HG03571 (cell line): ENCODE data around the gene ZNF469.

ENCODE experiments used
- ATAC-seq: cut with Tn5 transposase; IDR thresholded peaks from one replicate; pipeline ENCODE4 v1.9.1; 2021; ENCODE audit not compliant: unreplicated experiment

The ZNF469 gene

DNA sequence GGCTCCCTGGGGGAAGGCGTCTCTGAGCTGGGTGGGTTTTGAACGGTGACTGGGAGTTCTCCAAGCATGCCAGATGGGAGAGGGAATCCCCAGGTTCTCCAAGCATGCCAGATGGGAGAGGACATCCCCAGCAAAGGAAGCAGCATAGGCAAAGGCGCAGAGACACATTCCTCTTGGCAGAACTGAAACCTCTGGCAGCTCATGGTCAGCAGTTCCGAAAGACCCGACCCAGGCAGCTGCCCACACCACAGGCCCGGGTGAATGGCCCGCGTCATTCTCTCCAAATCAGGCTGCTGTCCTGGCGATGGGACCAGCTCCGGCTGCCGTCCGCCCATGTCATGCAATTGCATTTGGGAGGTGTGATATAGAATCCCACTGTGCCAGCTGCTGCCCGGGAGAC is 8.0 kb downstream of the ZNF469 start:
- ATAC-seq, result no peak

DNA sequence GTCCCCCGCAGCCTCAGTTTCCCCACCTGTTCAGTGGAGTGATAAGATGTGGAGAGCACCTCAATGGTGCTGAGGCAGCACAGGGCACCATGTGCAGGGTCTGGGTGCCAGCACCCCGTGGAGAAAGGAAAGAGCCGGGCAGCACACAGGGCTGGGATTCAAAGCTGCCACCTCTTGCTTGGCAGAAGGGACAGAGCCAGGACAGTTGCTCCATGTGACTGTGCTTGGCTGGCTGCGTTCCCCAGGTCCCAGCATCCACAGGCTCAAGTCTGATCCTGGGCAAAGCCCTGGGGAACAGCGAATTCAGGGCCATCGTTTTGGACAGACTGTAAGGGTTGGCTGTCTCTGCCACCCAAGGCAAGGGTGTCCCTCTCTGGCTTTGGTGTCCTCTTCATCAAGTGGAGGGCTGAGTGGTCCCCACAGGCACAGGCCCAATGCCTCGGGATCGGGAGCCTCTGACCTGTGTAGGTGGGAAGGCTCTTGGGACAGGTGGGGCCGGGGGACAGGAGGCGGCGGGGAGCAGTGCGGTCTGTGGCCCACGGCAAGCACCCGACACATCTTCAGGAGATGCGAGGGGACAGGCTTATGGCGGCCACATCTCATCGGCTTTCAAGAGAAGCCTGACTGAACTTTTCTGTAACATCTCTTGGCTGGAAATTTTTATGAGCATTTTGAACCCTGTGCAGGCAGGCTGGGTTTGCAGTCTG is 8.5 kb downstream of the ZNF469 start:
- no peak for ATAC-seq

DNA sequence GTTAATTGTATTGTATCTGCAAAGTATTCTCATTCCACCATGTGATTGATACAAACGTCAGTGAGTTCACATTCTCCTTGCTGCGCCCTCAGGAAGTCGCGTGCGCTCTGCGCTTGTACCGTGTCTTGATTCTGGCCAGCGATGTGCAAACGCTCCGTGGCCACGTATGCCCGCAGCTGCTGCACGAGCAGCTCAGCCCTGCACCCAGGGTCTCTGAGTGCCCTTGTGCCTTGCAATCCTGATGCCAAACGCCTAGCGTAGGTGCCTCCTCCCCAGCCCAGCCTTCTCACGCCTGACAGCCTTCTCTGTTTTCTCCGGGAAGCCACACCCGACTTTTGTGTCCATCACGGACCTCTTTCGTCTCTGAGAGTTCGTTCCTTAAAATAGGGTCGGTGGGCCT is 9.4 kb downstream of the ZNF469 start:
- no peak for ATAC-seq

DNA sequence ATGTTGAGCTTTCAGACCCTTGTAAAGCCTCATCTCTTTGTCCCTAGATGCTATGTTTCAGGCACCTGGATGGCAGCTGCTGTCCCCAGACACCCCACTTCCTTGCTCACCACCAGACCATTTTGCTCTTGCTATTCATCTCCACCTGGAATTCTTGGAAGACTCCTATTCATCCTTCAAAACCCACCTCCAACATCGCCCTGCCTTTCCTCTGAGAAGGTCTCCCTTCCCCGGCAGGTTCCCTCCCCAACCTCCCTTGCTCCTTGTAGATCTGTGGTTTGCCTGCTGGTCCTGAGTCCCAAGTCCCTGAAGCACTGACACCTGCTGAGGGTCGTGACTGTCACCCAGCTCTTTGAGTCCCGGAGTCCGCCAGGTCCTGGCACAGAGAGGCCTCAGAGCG is 9.9 kb downstream of the ZNF469 start:
- ATAC-seq, result no peak

DNA sequence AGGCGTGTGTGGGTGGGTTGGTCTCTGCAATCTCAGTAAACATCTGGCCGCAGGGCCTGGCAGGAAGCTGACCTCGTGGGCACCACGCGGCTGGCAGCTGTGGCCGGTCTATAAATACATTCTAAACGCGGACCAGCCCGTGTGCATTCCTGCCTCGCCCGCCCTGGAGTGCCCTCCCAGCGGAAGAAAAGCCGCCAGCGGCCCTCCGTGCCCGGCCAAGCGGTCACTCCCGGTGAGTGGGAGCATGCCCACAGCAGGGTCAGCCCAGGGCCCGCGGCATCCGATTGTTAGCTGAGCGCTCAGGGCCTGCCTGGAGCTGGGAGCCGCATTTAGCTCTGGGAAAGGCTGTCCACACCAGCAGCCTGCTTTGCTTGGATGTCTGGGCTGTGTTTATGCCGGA is 10.3 kb downstream of the ZNF469 start:
- no peak for ATAC-seq

DNA sequence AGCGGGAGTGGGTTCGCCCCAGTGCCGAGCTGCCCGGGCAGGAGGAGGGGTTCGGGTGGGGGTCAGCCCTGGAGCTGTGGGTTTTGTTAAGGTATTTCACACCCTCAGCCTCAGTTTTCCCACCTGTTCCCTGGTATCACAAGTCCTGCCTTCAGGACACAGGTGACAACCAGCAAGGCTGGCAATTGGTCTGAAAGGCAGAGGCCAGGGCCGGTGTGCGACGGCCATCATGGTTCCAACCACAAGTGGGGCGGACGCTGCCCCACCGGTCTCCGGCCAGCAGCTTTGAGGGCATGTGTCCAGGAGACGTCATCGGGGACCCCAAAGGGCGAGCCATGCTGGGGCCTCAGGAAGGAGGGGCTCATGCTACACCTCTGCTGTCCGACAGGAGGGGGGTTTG is 10.8 kb downstream of the ZNF469 start:
- ATAC-seq, result no peak

DNA sequence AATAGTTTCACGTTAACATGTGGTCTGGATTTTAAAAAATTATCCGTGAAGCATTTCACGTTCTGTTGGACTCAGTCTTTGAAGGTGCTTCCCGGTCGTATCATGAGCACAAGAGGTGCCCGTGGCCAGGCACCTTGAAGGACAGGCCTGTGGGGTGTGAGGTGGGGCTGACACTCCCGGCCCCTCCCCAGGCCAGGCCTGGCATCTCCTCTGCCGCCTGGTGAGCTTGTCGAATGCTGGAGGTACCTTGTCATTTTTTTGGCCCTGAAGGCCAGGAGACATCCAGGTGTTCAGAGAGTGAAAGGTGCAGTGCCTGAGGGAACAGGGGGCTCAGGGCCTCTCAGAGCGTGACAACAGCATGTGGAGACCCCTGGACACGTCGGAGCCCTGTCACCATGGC is 11.7 kb downstream of the ZNF469 start:
- no peak for ATAC-seq

DNA sequence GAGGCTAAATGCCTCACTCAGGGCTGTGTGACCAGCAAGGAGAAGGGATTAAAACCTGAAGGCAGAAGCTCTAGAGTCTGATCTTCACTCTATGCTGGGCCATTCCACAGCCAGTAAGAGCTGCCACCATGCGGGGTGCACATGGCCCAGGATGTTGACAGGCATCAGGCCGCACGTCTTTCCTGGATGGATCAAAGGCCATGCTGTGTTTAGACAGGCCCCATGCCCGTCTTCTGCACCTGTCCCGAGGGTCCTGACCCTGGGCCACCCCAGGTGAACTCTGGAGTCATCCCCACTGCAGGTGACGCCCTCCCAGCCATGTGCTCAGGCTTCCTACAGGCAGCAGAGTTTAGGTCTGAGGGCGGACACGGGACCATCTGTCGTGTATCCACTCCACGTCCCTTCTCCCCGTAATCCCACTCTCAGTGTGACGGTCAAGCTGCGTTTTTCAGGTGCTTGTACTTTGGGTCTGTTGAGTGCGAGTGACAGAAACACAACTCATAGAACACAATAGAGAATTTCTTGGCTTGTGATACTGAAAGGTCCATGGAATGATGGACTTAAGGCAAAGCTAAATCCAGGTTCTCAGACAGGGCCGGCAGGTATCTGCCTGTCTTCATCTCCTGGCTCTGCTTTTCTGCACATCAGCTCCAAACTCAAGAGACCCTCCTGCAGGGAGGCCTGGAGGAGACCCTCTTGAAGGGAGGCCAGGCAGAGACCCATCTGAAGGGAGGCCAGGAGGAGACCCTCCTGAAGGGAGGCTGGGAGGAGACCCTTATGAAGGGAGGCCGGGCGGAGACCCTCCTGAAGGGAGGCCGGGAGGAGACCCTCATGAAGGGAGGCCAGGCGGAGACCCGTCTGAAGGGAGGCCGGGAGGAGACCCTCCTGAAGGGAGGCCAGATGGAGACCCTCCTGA is 13.2 kb downstream of the ZNF469 start:
- ATAC-seq, result no peak

DNA sequence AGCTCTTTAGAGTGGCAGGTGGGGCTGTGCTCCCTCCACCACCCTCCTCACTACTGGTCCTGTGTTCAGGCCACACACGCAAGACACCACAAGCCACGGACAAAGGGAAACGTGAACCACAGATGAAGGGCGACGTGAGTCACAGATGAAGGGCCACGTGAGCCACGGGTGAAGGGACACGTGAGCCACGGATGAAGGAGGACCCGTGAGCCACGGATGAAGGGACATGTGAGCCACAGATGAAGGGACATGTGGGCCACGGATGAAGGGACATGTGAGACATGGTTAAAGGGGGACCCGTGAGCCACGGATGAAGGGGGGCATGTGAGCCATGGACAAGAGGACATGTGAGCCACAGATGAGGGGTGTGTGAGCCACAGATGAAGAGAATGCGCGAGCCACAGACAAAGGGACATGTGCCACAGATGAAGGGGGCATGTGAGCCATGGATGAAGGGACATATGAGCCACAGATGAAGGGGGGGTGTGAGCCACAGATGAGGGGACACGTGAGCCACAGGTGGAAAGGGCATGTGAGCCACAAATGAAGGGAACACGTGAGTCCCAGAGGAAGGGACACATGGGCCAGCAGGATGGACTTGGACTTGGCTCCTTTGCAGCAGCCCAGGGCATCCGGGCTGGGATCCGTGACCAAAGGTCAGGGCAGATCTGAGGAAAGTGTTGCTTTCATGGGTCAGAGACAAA is 15.6 kb downstream of the ZNF469 start:
- no peak for ATAC-seq

DNA sequence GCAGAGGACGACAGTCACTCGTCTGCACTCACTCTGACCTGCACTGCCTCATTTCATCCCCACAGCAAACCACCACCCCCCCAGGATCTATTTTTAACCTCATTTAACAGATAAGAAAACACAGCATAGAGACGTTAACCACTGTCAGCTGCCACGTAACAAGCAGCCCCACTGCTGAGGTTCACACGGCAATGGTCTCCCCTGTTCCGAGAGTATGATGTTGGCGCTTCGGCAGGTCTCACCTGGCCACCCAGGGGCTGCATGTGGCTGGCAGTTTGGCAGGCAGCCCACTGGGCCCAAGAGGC is 16.1 kb downstream of the ZNF469 start:
- no peak for ATAC-seq

DNA sequence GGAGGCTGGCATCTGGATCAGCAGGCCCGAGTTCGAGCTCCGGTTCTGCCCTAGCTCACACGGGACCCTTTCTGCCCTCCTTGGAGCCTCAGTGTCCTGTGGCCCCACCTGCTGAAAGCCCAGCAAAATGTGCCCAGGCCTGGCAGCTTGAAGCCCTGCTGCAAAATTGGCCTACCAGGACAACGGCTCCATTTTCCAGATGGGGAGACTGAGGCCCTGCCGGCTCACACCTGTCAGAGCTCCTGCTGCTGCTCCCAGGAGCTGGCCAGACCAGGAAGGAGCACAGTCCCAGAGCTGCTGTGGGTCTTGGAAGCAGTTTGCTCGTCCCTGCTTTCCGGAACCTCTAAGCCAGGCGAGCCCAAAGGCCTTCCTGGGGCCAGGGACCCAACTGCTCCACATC is 17.4 kb downstream of the ZNF469 start:
- ATAC-seq, result no peak

DNA sequence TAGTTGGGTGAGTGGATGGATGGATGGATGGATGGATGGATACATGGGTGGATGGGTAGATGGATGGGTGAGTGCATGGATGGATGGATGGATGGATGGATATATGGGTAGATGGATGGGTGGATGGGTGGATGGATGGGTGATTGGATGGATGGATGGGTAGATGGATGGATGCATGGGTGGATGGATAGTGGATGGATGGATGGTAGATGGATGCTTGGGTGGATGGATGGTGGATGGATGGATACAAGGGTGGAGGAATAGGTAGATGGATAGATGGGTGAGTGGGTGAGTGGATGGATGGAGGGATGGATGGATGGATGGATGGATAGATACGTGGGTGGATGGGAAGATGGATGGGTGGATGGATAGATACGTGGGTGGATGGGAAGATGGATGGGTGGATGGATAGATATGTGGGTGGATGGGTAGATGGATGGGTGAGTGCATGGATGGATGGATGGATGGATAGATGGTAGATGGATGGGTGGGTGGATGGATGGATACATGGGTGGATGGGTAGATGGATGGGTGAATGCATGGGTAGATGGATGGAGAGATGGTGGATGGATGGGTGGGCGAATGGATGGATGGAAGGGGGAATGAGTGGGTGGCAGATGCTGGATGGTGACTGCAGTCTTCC is 19.0 kb downstream of the ZNF469 start:
- no peak for ATAC-seq

DNA sequence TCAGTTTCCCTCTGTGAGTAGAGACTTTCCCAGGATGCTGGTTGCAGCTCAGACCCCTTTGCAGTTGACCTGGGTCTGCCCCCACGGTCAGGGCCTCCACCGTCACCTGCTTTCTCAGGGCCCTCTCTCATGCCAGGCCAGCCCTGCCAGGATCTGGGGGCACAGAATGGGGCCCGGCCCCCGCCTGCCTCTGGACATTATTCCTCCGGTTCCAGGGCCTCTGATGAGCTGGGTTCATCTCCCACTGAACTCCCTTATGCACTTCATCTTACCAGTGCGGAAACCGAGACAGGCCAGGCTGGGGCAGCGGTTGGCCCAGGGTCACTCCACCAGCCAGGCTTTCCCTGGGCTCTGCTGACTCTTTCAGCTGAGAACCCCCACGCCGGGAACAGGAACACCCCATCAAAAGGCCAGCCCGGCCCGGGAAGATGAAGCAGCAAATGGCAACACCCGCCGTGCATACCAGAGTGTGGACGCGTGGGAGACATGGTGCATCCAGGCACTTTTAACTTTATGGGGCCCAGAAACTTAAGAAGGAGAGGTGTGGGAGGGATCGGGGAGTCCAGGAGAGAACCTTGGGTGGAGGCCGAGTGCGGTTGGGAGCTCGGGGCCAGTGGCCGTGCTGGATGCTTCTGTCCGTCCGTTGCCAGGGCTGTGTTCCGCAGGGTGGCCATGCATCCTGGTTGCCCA is 19.9 kb downstream of the ZNF469 start:
- no peak for ATAC-seq

DNA sequence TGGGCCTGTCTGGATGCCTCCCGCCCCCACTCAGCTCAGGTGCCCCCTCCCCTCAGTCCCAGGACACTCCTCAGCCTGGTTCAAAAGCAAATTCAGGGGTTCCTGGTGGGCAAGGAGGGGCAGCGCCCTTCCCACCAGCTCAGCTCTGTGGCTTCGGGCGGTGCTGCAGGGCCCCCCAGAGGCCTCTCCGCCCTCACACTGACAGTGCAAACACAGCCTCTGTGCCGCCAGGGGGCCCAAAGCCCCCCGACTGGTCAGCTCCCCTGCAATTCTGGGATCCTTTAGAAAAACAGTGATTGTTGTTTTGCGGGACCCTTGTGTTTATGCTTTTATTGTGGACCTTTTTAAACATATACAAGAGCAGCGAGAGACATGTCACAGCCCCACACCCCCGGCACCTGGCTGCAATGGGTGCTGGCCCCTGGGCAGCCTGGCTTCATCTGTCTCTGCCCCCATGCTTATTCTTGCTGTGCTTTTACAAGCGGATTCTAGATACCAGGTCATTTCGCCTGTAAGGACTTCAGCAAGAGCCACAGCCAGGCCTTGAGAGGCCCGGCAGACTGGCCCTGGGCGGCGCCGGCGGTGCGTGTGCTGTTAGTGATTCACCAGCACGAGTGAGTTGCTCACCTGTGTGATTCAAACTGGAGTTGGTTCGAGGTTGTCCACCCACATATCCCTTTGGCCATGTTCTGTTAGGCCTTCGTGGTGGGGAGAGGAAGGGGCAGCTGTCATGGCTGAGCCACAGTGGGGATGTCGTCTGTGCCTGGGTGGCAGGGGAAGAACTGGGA is 21.2 kb downstream of the ZNF469 start:
- ATAC-seq, result no peak

DNA sequence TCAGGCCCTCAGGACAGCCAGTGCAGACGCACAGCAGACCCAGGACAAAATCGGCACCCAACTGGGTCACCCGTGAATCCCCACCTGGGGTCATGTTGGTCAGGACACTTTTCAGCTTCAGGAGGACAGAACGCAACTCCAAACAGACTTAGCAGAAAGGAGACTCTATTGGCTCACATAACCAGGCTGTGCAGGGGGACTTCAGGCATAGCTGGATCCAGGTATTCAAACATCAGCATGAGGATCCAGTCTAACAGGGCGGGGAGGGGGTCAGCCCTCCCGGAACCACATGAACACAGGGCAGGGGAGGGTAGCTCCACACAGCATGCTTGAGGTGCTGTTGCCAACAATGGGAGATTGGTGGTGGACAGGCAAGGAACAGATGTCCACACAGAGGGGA is 22.0 kb downstream of the ZNF469 start:
- no peak for ATAC-seq

DNA sequence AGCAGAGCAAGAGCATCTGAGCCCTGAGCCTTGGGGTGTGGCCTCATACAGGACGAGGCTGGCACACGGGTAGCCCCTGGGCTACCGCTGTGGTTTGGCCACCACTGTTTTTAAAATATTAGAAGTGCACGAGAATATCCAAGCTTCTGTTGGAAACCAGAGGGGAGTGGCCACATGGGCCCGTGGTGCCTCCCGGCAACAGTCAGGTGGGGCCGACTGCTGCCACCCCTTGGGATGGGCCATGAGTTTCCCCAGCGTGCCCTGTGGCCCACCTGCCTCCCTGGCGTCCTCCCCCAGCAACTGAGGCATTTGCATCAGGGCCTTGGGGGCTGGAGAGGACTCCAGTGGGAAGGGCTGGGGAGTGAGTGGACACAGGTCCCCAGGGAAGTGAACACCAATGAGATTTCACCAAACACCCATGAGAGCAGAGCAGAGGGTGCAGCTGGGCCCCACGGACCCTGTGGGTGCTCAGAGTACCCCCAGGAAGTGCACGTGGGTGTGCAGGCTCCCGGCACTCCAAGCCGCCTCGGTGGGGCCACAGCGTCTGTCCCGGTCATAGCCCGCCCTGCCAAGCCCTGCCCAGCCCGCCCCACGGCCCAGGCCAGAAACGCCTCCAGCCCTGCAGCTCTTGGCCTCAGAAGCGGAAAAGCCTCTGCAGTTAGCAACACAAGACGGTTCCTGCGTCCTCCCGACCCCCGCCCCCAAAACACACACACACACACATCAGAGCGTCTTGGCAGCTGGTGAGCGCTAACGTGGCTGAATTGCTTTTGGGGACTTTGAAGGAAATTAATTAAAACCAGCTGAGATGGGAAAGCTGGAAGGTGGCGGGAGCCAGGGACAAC is 22.7 kb downstream of the ZNF469 start:
- ATAC-seq, result no peak

DNA sequence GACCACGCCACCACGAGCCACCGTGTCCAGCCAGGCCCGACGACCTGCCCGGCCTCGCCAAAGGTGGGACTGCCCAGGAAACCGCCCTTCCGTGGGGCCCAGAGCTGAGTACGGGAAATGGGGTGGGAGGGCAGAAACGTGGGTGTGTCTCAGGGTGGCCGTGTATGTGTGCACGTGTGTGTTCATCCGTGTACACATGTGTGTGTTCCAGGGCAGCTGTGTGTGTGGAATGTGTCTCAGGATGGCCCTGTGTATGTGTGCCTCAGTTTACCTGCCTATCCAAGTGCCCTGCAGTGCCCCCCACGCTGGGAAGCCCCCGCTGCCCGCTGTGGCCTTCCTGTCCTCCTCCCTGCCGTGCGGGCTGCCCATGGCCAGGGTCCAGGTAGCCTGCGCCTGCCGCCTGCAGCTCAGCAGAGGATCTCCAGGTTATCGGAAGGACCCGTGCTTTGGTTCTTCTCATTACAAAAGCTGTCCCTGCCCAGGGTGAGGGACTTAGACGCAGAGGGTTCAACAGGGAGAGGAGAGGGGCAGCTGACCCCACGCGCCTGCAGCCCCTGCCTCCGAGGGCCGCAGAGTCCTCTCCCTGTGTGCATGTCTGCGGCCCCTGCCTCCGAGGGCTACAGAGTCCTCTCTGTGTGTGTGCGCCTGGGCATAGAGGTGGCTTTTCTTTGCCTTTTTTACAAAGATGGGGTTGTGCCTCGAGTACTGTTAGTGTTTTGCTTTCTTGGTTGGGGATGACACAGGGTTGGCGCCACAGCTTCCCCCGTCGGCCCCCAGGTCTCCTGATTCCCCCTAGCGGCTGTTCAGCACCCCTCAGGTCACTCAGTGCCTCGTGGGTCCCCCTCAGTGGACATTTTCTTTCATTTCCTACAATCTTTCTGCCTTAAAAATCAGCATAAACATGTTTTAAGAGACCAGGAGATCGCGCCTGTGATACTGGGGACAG is 23.6 kb downstream of the ZNF469 start:
- ATAC-seq, result no peak

DNA sequence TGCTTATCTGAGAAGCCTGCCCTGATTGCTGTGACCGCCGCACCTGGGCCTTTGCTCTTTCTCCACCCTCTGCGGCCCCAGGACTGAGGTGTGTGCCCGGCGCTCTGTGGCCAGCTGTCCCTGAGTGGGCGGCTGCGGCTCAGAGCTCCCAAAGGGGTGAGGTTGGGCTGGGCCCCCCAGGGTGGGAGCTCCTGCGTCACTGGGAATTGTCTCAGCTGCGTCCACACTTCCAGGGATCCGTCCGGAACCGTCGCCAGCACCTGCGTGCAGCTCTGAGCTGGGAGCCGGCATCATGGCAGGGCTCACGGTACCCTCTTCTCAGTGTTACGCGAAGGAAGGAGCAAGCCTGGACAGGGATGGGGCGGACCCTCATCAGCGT is 24.3 kb downstream of the ZNF469 start:
- no peak for ATAC-seq
